ENCODE results near the gene MMP17.

Gene MMP17

DNA sequence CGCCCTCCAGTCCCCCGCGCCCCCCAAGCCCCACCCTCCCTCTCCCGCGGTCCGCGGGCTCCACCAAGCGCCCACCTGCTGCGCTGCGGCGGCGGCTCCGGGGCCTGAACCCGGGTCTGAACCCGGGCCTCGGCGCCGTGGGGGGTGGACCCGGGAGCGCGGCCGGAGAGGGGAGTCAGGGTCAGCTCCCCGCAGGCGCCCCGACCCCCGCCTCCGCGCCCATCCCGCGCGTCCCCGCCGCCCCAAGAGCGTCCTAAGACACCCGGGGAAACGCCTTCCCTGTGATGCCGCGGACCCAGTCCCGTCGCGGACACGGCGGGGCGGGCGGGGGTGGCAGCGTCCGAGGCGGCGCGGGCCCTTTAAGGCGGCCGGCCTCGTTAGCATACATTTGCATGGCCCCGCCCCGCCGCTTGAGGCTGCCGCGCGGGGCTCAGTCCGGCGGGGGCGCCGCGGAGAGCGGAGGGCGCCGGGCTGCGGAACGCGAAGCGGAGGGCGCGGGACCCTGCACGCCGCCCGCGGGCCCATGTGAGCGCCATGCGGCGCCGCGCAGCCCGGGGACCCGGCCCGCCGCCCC, at the start of gene MMP17:
MMP17 (plus strand) TSS at position 433 of the 574 bp plus-strand sequence; CDS start at position 535, 102 bp downstream.
- DNase-seq (ENCODE audit: low spot score) = peak; percentile 89

GRCh38 chr12:131779027-131779426, 49.2 kb upstream of the MMP17 start:
- DNase-seq (ENCODE audit: low spot score) = no peak

DNA sequence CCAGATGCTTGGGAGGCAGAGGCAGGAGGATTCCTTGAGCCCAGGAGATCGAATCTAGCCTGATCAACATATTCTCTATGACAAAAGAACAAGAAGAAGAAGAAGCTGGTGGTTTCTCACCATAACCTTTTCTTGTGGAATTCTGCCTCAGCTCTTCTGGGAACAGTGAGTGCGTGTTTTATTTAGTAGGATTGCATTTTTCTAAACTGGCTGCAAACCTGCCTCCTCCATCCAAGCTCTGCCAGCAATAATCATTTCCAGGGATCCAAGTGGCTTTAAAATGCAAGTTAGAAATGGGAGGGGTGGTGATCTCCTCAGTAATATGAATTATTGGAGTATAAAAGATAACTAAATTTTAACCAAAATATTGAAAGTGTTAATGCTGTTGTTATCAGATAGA, 46.1 kb upstream of the MMP17 start:
- DNase-seq (ENCODE audit: low spot score) = no peak

GRCh38 chr12:131783915-131784541, 44.2 kb upstream of the MMP17 start:
- DNase-seq (ENCODE audit: low spot score) = peak; percentile 61

GRCh38 chr12:131784909-131785762, 43.1 kb upstream of the MMP17 start:
- DNase-seq (ENCODE audit: low spot score) = peak; percentile 35

DNA sequence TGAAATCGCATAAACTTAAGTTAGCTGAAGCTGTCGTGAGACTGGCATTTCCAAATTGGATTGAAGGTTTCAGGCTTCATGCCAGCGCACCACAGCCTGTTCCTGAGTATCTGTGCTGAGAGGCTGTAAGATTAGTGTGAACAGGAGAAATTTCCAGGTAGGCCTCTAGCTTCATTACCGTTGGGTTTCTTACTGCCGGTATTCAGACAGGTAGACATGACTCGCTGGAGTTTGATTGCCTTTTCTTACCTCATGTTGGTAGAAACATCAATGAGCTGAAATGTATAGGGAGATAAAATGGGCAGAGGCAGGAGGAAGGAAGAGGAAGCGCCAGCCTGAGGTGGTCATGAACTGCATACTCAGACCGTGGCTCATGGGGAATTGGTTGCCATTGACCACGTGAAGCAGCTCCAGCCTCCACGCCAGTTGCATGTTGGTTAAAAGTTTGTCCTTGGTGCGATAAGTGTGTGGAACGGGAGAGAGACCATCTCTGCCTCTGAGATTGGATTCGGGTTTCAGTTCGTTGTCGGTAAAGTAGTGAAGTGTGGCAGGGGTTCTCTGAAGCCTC, 42.3 kb upstream of the MMP17 start:
- no peak for DNase-seq (ENCODE audit: low spot score)

DNA sequence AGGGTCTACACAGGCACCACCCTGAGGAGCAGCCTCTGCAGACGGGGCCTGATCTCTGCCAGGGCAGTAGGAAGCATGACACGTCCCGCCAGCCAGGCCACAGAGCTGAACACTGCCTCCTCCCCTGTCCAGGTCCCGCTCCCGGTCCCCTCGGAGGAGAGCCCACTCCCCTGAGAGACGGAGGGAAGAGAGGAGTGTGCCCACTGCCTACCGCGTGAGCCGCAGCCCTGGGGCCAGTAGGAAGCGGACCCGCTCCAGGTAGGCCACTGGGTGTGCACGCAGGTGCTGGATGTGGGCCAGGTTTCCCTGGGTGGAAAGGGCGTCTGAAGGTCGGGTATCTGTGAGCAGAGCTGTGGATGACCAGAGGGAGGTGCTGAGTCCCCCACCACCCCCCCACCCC, 41.9 kb upstream of the MMP17 start:
- no peak for DNase-seq (ENCODE audit: low spot score)

DNA sequence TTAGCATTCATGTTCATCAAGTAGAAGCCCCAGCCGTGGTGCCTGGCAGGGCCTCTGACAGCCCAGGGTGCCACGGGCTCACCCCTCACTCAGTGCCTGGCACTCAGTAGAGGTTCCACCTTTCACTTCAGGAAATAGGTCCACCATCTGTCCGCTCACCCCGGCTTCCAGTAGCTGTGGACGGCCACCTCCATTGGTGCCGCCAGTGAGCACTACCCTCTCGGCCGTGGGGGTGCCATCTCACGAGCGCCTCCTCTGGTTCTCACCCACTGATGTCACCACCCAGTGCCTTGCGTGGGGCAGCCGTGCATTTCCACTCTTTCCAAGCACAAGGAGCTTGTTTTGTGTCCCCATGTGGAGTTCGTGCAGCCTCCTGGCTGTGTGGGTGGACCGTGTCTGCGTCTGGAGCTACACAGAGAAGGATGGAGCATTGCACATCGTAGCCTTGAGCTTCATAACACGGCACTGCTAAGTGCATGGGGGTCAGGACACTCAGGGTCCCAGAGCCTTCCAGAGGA, 41.0 kb upstream of the MMP17 start:
- DNase-seq (ENCODE audit: low spot score) = no peak

DNA sequence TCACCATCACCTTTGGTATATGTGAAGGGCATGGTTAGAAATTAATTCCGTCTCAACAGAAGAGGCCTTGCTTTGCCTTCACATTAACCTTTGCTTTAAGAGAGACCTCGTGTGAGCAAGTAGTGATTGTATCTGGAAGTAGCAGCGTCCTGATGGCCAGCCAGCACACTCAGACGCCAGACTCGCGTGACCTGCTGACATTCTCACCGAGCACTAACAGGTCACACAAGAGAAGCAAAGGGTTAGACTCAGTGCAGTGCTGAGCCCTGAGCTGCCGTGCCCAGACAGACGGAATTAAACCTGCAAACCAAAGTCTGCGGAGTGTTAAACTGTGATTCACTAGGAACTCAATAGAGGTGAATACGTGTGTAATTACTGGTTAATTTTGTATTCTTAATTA, 40.1 kb upstream of the MMP17 start:
- DNase-seq (ENCODE audit: low spot score) = no peak

DNA sequence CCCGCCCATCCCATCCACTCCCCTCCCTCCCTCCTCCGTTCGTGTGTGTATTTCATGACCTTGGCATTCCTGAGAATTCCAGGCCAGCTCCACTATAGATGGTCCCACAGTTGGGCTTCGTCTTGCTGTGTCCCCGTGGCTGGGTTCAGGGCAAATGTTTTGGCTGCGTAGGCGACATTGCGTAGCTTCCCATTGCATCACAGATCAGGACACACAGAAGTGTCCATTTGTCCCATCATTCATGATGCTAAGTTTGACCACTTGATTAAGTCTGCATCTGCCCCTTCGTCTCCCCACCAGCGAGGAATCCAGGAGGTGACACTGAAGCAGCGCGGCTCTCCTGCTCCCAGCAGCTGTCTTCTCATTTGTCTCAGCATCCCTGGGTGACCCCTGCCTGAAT, 38.6 kb upstream of the MMP17 start:
- DNase-seq (ENCODE audit: low spot score) = no peak

DNA sequence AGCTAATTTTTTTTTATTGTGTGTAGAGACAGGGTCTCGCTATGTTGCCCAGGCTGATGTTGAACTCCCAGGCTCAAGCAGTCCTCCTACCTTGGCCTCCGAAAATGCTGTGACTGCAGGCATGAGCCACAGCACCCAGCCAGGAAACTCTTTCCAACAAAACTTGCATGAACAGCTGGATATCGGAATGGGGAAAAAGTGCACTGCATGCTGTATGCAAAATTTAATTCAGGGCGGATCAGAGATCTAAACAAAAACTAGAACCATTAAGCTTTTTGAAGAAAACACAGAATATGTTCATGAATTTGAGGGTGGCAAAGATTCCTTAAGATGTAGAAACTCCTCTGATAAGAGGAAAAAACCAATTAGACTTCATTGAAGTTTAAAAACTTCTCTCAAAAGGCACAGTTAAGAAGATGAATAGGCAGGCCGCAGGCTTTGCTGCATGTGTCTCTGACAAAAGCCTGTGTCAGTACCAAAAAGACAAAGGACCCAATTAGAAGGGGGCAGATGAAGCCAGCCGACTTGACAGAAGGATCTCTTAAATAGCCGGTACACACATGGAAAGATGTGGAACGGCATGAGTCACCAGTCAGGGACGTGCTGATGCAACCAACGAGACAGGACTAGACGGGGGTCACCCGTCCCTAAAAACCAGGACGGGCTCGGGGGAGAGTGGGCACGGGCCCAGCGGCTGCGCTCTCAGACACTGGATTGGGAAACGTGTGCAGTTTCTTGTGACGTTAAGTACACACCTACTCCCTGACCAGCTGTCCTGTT, 34.8 kb upstream of the MMP17 start:
- DNase-seq (ENCODE audit: low spot score) = no peak

DNA sequence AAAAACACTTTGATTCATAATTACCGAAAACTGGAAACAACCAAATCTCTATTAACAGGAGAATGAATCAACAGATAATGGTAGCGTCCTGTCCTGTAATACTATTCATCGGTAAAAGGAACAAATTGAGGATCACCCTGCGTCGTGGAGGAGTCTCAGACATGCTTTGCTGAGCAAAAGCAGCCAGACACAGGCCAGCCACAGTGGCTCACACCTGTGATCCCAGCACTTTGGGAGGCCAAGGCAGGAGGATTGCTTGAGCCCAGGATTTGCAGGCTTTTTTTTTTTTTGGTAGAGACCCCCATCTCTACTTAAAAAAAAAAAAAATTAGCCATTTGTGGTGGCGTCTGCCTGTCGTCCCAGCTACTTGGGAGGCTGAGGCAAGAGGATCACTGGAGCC, 34.1 kb upstream of the MMP17 start:
- DNase-seq (ENCODE audit: low spot score) = no peak

- DNase-seq (ENCODE audit: low spot score) = no peak
Measured at GRCh38 chr12:131794573-131794972, 33.6 kb upstream of the MMP17 start.

- no peak for DNase-seq (ENCODE audit: low spot score)
Measured at GRCh38 chr12:131795064-131795463, 33.1 kb upstream of the MMP17 start.

GRCh38 chr12:131795690-131796410, 32.3 kb upstream of the MMP17 start:
- DNase-seq (ENCODE audit: low spot score) = peak; percentile 57

- DNase-seq (ENCODE audit: low spot score) = no peak
Measured at GRCh38 chr12:131796411-131796736, 31.8 kb upstream of the MMP17 start.

GRCh38 chr12:131796754-131797587, 31.2 kb upstream of the MMP17 start:
- DNase-seq (ENCODE audit: low spot score) = peak; percentile 56

DNA sequence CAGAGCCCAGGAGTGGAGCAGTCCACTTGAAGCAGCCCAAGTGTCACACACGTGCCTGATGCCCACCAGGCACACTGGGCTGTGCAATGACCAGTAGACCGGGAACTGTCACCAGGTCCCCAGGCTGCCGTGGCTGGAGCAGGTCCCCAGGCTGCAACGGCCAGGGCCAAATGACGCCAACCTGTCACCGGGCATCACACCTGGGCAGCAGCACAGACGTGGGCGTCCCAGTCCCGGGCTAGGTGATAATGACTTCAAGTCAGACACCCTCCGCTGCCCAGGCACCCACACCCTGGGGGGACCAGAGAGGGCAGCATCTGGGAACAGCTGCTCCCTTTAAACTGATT, 30.6 kb upstream of the MMP17 start:
- no peak for DNase-seq (ENCODE audit: low spot score)

- DNase-seq (ENCODE audit: low spot score) = no peak
Measured at GRCh38 chr12:131799195-131799594, 29.0 kb upstream of the MMP17 start.

- DNase-seq (ENCODE audit: low spot score) = peak; percentile 38
Measured at GRCh38 chr12:131799828-131800593, 28.2 kb upstream of the MMP17 start.

Measured in iPS-NIHi11 (cell line).